ENCODE measurements around the gene TP53I11.

The TP53I11 gene

DNA sequence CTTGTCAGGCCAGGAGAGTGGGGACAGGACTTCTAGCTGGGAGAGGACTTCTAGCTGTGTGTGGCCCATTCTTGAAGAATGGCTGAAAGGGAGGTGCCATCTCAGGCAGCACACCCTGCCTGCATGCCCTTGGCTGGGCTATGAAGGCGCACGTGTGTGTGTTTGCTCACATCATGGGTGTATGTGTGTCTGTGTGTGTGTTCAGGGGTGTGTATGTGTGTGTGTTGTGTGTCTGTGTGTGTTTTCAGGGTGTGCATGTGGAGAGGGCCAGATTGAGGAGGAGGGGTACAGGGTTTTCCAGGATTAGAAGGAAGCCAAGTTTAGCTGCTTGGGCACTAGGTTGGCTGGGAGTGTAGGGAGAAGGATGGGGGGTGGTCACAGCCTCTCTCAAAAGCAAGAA is 16.6 kb downstream of the TP53I11 start:
- ATAC-seq = no peak
- TF ChIP-seq TCF4 (CRISPR knock-in tag; IDR thresholded peaks at IDR 0.05; ENCODE audit: borderline replicate concordance) (no peak), ESRRG (CRISPR knock-in tag; IDR thresholded peaks at IDR 0.05) (no peak), ZNF70 (CRISPR knock-in tag; IDR thresholded peaks at IDR 0.05) (no peak), RARB (CRISPR knock-in tag; IDR thresholded peaks at IDR 0.05) (no peak), TOX (CRISPR knock-in tag; IDR thresholded peaks at IDR 0.05; ENCODE audit: borderline replicate concordance) (no peak), ZC3H10 (CRISPR knock-in tag; IDR thresholded peaks at IDR 0.05) (no peak), OSR1 (CRISPR knock-in tag; IDR thresholded peaks at IDR 0.05) (no peak), ZNF565 (CRISPR knock-in tag; conservative IDR thresholded peaks at IDR 0.05; ENCODE audit: low read depth) (no peak)
- TF ChIP-seq, protein P1, sequence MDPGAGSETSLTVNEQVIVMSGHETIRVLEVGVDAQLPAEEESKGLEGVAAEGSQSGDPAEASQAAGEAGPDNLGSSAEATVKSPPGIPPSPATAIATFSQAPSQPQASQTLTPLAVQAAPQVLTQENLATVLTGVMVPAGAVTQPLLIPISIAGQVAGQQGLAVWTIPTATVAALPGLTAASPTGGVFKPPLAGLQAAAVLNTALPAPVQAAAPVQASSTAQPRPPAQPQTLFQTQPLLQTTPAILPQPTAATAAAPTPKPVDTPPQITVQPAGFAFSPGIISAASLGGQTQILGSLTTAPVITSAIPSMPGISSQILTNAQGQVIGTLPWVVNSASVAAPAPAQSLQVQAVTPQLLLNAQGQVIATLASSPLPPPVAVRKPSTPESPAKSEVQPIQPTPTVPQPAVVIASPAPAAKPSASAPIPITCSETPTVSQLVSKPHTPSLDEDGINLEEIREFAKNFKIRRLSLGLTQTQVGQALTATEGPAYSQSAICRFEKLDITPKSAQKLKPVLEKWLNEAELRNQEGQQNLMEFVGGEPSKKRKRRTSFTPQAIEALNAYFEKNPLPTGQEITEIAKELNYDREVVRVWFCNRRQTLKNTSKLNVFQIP (CRISPR knock-in tag; IDR thresholded peaks at IDR 0.05; ENCODE audit: borderline replicate concordance, low read depth) = no peak
- TF ChIP-seq, protein P2, sequence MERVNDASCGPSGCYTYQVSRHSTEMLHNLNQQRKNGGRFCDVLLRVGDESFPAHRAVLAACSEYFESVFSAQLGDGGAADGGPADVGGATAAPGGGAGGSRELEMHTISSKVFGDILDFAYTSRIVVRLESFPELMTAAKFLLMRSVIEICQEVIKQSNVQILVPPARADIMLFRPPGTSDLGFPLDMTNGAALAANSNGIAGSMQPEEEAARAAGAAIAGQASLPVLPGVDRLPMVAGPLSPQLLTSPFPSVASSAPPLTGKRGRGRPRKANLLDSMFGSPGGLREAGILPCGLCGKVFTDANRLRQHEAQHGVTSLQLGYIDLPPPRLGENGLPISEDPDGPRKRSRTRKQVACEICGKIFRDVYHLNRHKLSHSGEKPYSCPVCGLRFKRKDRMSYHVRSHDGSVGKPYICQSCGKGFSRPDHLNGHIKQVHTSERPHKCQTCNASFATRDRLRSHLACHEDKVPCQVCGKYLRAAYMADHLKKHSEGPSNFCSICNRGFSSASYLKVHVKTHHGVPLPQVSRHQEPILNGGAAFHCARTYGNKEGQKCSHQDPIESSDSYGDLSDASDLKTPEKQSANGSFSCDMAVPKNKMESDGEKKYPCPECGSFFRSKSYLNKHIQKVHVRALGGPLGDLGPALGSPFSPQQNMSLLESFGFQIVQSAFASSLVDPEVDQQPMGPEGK (CRISPR knock-in tag; IDR thresholded peaks at IDR 0.05; ENCODE audit: borderline replicate concordance) = no peak

DNA sequence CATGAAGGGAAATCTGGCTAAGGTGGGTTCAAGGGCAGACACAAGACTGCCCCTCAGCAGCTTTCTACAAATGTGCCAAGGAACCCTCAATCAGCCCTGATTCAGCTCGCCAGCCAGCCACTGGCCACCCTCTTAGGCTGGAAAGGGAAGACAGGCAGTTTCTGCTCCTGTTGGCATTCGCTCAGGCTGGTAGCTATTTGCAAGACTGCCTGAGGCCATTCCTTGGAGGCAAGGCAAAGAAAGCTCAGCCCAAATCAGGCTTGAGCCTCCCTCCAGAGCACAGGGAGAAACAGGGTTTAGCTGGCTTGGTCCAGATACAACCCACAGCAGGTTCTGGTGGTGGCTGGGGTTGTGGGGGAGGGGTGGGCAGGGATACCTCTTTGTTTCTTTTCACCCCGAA is 19.2 kb downstream of the TP53I11 start:
- ATAC-seq = no peak
- TF ChIP-seq, protein P1 (CRISPR knock-in tag; IDR thresholded peaks at IDR 0.05; ENCODE audit: borderline replicate concordance, low read depth) = no peak
- TF ChIP-seq, protein P2 (CRISPR knock-in tag; IDR thresholded peaks at IDR 0.05; ENCODE audit: borderline replicate concordance) = no peak

DNA sequence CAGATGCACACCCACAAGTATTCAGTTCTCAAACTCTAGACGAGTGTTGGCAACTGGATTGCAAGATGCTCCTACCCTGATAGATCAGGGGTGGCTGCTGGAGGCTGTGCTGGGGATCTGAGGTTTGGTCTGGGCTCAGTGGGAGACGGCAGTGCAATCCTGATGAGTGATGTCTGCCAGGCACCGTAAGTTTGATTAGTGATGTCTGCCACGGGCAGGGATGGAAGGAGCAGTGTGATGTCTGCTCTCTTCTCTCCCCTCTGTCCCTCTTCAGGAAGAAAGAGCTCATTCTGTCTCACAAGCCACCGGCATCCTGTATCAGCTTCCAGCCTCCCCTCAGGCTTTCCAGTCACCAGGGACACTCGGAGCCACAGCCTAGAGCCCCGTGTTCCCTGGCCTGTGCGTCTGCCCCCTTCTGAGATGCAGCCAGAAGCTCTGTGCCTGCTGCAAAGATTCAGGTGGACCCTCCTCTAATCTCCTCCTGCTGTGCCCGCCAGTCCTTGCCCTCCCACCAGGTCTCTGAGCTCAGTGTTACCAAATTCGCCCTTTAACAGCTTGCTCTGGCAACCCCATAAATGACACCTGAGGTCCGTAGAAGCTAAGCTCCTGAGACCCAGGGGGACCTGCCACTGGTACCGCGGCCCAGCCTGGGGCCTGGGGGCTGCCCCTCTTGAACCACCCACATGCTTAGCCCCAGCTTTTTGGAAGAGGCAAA is 19.9 kb downstream of the TP53I11 start:
- no peak for ATAC-seq
- TF ChIP-seq SNAI2 (CRISPR knock-in tag; IDR thresholded peaks at IDR 0.05) = no peak
- TF ChIP-seq ARNTL (CRISPR knock-in tag; IDR thresholded peaks at IDR 0.05; ENCODE audit: borderline replicate concordance, low read depth) = no peak
- no peak for TF ChIP-seq ZFP30 (CRISPR knock-in tag; IDR thresholded peaks at IDR 0.05)
- no peak for TF ChIP-seq ZNF8 (CRISPR knock-in tag; IDR thresholded peaks at IDR 0.05)
- TF ChIP-seq, protein P3, sequence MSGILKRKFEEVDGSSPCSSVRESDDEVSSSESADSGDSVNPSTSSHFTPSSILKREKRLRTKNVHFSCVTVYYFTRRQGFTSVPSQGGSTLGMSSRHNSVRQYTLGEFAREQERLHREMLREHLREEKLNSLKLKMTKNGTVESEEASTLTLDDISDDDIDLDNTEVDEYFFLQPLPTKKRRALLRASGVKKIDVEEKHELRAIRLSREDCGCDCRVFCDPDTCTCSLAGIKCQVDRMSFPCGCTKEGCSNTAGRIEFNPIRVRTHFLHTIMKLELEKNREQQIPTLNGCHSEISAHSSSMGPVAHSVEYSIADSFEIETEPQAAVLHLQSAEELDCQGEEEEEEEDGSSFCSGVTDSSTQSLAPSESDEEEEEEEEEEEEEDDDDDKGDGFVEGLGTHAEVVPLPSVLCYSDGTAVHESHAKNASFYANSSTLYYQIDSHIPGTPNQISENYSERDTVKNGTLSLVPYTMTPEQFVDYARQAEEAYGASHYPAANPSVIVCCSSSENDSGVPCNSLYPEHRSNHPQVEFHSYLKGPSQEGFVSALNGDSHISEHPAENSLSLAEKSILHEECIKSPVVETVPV (CRISPR knock-in tag; IDR thresholded peaks at IDR 0.05) = no peak
- no peak for TF ChIP-seq TOX (CRISPR knock-in tag; IDR thresholded peaks at IDR 0.05; ENCODE audit: borderline replicate concordance)
- TF ChIP-seq, protein P4, sequence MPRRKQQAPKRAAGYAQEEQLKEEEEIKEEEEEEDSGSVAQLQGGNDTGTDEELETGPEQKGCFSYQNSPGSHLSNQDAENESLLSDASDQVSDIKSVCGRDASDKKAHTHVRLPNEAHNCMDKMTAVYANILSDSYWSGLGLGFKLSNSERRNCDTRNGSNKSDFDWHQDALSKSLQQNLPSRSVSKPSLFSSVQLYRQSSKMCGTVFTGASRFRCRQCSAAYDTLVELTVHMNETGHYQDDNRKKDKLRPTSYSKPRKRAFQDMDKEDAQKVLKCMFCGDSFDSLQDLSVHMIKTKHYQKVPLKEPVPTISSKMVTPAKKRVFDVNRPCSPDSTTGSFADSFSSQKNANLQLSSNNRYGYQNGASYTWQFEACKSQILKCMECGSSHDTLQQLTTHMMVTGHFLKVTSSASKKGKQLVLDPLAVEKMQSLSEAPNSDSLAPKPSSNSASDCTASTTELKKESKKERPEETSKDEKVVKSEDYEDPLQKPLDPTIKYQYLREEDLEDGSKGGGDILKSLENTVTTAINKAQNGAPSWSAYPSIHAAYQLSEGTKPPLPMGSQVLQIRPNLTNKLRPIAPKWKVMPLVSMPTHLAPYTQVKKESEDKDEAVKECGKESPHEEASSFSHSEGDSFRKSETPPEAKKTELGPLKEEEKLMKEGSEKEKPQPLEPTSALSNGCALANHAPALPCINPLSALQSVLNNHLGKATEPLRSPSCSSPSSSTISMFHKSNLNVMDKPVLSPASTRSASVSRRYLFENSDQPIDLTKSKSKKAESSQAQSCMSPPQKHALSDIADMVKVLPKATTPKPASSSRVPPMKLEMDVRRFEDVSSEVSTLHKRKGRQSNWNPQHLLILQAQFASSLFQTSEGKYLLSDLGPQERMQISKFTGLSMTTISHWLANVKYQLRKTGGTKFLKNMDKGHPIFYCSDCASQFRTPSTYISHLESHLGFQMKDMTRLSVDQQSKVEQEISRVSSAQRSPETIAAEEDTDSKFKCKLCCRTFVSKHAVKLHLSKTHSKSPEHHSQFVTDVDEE (CRISPR knock-in tag; IDR thresholded peaks at IDR 0.05) = no peak
- TF ChIP-seq, protein P2 (CRISPR knock-in tag; IDR thresholded peaks at IDR 0.05; ENCODE audit: borderline replicate concordance) = no peak
- TF ChIP-seq ZC3H10 (CRISPR knock-in tag; IDR thresholded peaks at IDR 0.05) = no peak
